ENCODE measurements around the gene SNAP91. TPM values are rescaled to one million over a fixed set of nuclear protein-coding genes. Genes with fewer than 3 reads are reported as not detected.
"Not testable (repeated sequence)": the region's sequence is repeated elsewhere in the genome, so short reads cannot be mapped to it uniquely, and the experiment has no call there.

SNAP91 gene
- total RNA-seq, 2 experiments from 2014 or later: not detected

GRCh38 chr6:83633149-83633548, 75.8 kb downstream of the SNAP91 start:
- POLR2A ChIA-PET: no interaction called here
- CTCF ChIA-PET: no interaction called here

DNA sequence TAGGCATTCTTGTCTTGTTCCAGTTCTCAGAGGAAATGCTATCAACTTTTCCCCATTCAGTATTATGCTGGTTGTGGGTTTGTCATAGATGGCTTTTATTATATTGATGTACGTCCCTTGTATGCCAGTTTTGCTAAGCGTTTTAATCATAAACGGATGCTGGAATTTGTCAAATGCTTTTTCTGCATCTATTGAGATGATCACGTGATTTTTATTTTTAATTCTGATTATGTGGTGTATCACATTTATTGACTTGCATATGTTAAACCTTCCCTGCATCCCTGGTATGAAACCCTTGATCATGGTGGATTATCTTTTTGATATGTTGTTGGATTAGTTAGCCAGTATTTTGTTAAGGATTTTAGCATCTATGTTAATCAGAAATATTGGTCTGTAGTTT, 79.0 kb downstream of the SNAP91 start:
- POLR2A ChIA-PET, CTCF ChIA-PET: not testable (repeated sequence)

- CTCF ChIA-PET: no interaction called here
- POLR2A ChIA-PET: no interaction called here
These were observed 93.6 kb downstream of the SNAP91 start for GRCh38 chr6:83615025-83615999.

- POLR2A ChIA-PET: no interaction called here
- CTCF ChIA-PET: no interaction called here
These were observed 95.5 kb downstream of the SNAP91 start for GRCh38 chr6:83613378-83613777.

GRCh38 chr6:83609248-83609647, 99.7 kb downstream of the SNAP91 start:
- CTCF ChIA-PET: no interaction called here
- POLR2A ChIA-PET: no interaction called here

DNA sequence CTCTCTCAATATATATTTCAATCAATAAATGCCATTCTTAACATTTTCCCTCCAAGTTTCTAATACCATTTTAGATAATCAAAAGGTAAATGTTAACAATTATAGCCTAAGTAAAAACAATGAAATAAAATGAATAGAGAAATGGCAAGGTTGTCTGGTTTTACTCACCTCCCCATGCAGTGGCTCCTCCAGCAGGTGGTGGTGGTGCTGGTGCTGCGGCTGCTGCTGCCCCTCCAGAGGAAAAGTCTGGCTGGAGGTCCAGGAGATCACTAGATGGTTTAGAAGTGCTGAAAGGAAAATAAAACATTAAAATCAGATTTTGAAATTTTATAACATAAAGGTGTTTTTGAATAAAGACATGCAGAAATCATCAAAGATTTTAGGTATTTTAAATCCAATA, 103.4 kb downstream of the SNAP91 start:
- POLR2A ChIA-PET: no interaction called here
- CTCF ChIA-PET: no interaction called here

- CTCF ChIA-PET: no interaction called here
- POLR2A ChIA-PET: no interaction called here
These were observed 105.3 kb downstream of the SNAP91 start for GRCh38 chr6:83603551-83603950.

DNA sequence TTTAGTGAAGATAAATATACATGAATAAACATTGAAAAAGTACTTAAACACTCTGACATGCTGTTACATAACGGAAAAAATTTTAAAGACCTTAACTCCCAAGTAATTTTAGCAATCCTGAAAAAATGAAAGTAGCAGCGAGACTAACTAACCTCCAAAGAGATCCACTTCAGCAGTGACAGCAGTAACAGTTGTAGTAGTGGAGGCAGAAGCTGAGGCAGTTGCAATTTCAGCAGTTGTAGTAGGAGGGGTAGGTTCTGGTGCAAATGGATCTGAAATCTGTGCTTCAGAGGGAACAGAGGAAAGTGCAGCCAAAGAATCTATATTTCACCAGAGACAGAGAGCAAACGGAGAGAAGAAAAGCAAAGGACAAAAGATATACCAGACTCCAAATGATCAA, 107.8 kb downstream of the SNAP91 start:
- POLR2A ChIA-PET: no interaction called here
- CTCF ChIA-PET: no interaction called here

DNA sequence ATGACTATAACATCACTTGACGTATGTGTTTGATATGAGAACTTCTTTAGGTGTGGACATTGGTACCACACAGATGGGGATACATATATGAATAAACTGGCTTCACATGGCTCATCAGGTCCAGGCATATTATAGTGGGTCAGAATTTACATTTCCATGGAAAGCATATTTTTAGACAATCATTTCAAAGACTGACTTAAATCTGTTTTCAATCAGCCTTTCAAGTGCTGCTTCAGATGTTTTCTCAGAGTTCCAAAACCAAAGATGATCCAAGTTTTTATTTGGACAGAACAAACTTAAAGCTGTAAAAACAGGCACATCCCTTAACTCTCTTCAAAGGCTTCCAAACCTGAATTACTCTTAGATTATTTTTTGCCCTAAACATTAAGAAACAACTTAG, 108.4 kb downstream of the SNAP91 start:
- ChIA-PET CTCF (no interaction called here), POLR2A (no interaction called here)

DNA sequence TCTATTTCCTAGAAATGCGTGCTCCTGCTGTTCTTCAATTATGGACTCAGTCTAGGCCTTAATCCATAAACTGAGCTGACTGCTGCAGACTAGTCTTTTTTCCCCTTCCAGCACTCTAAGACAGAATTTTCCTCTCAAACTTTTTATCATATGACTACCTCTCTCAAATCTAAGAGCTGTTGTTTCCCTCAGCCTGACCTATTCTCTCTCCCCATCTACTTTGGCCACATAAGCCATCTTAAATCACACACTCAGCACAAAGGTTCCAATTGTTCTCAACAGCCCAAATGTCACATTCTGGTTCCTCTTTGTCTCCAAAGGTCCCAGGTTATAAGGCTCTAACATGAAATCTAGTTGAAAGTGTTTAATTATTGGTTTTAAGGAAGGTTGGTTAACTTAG, 111.4 kb downstream of the SNAP91 start:
- ChIA-PET POLR2A (no interaction called here), CTCF (no interaction called here)

DNA sequence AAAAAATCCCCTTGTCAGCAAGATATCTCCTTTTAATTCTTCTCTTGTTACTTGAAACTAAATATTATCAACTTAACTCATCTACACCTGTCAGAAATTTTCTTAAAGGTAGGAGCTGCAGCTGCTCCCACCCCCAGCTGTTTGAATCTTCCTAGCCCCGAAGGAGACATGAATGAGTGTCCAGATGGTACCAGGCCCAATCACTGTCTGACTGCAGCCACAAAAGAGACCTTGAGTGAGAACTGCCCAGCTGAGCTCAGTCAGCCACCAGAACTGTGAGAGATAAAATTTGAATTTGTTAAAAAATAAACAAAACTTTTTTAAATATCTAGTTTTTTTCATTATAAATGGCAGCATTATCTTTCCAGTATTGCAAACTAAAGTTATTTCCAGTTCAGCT, 111.8 kb downstream of the SNAP91 start:
- CTCF ChIA-PET: no interaction called here
- POLR2A ChIA-PET: no interaction called here

DNA sequence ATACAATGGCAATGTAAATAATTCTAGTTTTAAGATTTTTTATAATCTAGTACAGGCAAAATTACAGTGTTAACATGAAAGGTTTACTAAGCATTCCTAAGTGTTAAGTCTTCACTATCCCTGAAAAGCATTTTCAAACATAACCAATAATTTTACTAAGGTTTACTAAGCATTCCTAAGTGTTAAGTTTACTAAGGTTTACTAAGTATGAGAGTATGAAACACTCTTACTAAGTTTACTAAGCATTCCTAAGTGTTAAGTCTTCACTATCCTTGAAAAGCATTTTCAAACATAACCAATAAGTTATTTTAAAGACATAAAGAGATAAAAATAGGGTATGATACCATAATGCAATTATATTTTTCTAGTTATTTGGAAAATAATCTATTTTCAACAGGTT, 114.0 kb downstream of the SNAP91 start:
- ChIA-PET CTCF (no interaction called here), POLR2A (no interaction called here)

DNA sequence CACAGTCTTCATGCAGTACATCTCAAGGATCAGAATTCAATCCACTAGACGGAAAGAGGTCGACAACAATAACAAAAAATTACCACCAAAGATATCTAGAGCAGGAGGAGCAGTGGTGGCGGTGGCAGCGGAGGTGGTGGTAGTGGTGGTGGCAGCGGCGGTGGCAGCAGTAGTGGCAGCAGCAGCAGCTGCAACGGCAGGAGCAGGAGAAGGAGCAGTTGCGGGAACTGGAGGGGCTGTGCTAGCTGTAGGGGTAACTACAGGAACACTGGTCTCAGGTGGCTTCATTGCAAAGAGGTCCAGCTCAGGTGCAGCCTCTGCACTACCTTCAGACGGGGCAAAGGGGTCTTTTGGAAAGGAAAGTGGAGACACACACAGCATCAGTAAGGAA, 115.5 kb downstream of the SNAP91 start:
- POLR2A ChIA-PET: no interaction called here
- CTCF ChIA-PET: no interaction called here

- POLR2A ChIA-PET: no interaction called here
These were observed 116.0 kb downstream of the SNAP91 start for GRCh38 chr6:83592770-83593394.

DNA sequence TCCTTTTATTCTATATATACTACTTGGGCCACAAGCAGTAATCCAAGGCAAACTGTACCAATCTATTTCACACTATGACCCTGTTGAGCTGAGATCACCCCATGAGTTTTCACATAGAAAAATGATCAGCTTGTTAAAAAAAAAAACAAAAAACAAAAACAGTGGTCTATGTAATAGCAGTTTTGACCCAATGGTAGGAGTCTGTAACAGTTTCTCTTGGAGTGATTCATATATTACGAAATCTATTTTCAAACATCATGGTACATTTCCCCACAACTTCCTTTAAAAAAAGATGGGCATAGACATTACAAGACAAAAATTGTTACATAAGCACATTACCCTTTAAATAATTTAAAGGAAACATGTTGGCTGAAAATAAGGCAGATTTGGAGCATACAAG, 118.5 kb downstream of the SNAP91 start:
- ChIA-PET POLR2A (no interaction called here), CTCF (no interaction called here)

More at GRCh38 chr6:83592770-83593394, 116.0 kb downstream of the SNAP91 start:
- CTCF ChIA-PET: no interaction called here

DNA sequence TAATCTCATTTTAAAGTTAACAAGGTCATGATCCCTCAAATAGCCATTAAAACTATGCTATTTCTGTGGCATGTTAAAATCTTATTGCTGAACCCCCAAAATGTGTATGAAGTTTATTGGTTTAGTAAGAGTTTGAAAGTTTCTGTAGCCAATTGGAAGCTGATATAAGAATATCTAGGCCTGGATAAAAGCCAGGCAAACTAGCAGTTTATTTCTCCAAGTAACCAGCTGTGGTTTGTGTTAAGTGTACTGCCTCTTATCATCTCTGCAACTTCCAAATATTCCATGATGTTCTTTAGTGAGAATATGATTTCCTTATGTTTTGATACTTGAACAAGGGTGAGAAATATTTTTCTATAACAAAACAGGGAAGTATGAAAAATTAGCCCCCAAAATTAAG, 119.8 kb downstream of the SNAP91 start:
- ChIA-PET CTCF (no interaction called here), POLR2A (no interaction called here)

- ChIA-PET POLR2A (no interaction called here), CTCF (no interaction called here)
These were observed 130.8 kb downstream of the SNAP91 start for GRCh38 chr6:83578057-83578456.

DNA sequence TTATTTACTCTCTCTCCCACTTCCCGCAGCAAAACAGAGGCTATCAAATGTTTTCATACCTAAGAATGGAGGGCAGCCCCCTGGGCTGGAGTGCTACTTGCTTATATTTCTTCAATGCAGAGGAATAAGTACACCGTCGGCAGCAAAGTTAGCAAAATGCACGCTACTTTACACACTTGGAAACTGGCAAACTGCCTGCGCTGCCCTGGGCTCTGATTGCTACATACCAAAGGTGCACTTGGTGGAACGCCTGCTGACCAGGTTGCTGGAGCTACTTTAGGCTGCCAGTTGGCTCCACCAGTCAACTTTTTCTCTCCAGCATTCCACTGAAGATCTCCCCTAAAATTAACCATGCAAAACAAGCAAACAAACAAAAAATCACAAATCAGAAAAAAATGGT, 134.1 kb downstream of the SNAP91 start:
- CTCF ChIA-PET: no interaction called here
- POLR2A ChIA-PET: no interaction called here

DNA sequence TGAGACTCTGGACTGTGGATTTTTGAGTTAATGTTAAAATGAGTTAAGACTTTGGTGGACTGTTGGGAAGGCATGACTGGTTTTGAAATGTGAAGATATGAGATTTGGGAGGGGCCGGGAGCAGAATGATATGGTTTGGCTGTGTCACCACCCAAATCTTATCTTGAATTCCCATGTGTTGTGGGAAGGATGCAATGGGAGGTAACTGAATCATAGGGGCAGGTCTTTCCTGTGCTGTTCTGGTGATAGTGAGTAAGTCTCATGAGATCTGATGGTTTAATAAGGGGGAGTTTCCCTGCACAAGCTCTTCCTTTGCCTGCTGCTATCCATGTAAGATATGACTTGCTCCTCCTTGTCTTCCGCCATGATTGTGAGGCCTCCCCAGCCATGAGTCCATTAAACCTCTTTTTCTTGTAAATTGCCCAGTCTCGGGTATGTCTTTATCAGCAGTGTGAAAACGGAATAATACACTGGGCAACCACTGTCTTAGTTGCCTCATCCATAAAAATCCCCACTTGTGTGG, 137.2 kb downstream of the SNAP91 start:
- CTCF ChIA-PET, POLR2A ChIA-PET: not testable (repeated sequence)

GRCh38 chr6:83558975-83559374, 149.9 kb downstream of the SNAP91 start:
- CTCF ChIA-PET: interaction anchor here (1.0 kb wide), 1 partner anchor 23 kb away, joined by 3 read pairs; no protein-coding TSS in a partner anchor
- POLR2A ChIA-PET: no interaction called here

GRCh38 chr6:83556871-83557270, 152.0 kb downstream of the SNAP91 start:
- ChIA-PET POLR2A (no interaction called here), CTCF (no interaction called here)

DNA sequence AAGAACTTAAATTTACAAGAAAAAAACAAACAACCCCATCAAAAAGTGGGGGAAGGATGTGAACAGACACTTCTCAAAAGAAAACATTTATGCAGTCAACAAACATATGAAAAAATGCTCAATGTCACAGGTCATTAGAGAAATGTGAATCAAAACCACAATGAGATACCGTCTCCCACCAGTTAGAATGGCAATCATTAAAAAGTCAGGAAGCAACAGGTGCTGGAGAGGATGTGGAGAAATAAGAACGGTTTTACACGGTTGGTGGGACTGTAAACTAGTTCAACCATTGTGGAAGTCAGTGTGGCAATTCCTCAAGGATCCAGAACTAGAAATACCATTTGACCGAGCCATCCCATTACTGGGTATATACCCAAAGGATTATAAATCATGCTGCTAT, 157.2 kb downstream of the SNAP91 start:
- CTCF ChIA-PET, POLR2A ChIA-PET: not testable (repeated sequence)
